Urinary bladder (tissue), 4 donors: ENCODE data around the gene SMURF1. TPM values are rescaled to one million over a fixed set of nuclear protein-coding genes. Genes with fewer than 3 reads are reported as not detected.
"Not testable (repeated sequence)": the region's sequence is repeated elsewhere in the genome, so short reads cannot be mapped to it uniquely, and the experiment has no call there.

Source experiments
- DNase-seq: peaks from one replicate; pipeline ENCODE4 v3.0.0-alpha.2; 2015; ENCODE audit errors: extremely low spot score
- H3K27ac ChIP-seq: one replicate; pipeline ENCODE4 v1.5.1; 2013; ENCODE audit warnings: low read depth, mild to moderate bottlenecking, moderate library complexity
- H3K36me3 ChIP-seq: one replicate; pipeline ENCODE4 v1.6.1; 2013; ENCODE audit warnings: mild to moderate bottlenecking, moderate library complexity; ENCODE audit not compliant: insufficient read depth
- H3K4me1 ChIP-seq: one replicate; pipeline ENCODE4 v1.6.1; 2013; ENCODE audit warnings: mild to moderate bottlenecking, moderate library complexity; ENCODE audit not compliant: insufficient read depth
- H3K4me3 ChIP-seq: one replicate; pipeline ENCODE4 v1.5.1; 2013; ENCODE audit warnings: low read depth, low read length
- WGBS: extraction: QIAGEN DNeasy Blood & Tissue Kit; methylation state at CpG from one replicate; pipeline ENCODE4 v1.1.7; 2013; 5-methylcytosine and 5-hydroxymethylcytosine counted together
- polyA plus RNA-seq: library from polyadenylated mRNA; stranded (reverse); fragments of 200-250 nt; gene quantifications from one replicate; pipeline ENCODE4 v1.2.3, GENCODE V29; 2013
- total RNA-seq: library from RNA; depleted of rRNA; stranded (reverse); fragments of >200 nt; gene quantifications from one replicate; pipeline ENCODE4 v1.2.3, GENCODE V29; 2014
- donor health status: healthy with polysubstance abuse.
- donor health status: healthy.

SMURF1 gene
- total and polyA plus RNA-seq, 2 donors, result 11.6 to 19.7 TPM

GRCh38 chr7:99165816-99166215, 21.9 kb upstream of the SMURF1 start:
- H3K27ac ChIP-seq, result no peak overlapping the region
- H3K4me3 ChIP-seq, result no peak overlapping the region
- no peaks in the 10 kb centered on the region for H3K4me1 ChIP-seq
- 69% methylated on average over 3 of the region's 3 CpGs for WGBS
- no peaks in the 10 kb centered on the region for H3K36me3 ChIP-seq
- DNase-seq, result no peak

- WGBS, result 82% methylated on average over 4 of the region's 4 CpGs
Observed at GRCh38 chr7:99163669-99164068, 19.8 kb upstream of the SMURF1 start.

GRCh38 chr7:99156649-99157048, 12.7 kb upstream of the SMURF1 start:
- H3K36me3 ChIP-seq, result no peaks in the 10 kb centered on the region
- DNase-seq, result no peak
- no peak overlapping the region for H3K4me3 ChIP-seq
- H3K27ac ChIP-seq, result no peak overlapping the region
- H3K4me1 ChIP-seq, result no peaks in the 10 kb centered on the region

More at GRCh38 chr7:99163669-99164068, 19.8 kb upstream of the SMURF1 start:
- not testable (repeated sequence) for DNase-seq, H3K27ac ChIP-seq, H3K4me3 ChIP-seq, H3K4me1 ChIP-seq, H3K36me3 ChIP-seq

GRCh38 chr7:99155211-99155610, 11.3 kb upstream of the SMURF1 start:
- DNase-seq, result no peak
- WGBS, result 41% methylated on average over 1 of the region's 1 CpG
- Histone ChIP-seq H3K36me3 (no peaks in the 10 kb centered on the region), H3K4me3 (no peak overlapping the region), H3K4me1 (no peaks in the 10 kb centered on the region), H3K27ac (no peak overlapping the region)

- H3K4me3 ChIP-seq, result no peak overlapping the region
- no peaks in the 10 kb centered on the region for H3K36me3 ChIP-seq
- H3K27ac ChIP-seq, result no peak overlapping the region
- H3K4me1 ChIP-seq, result no peaks in the 10 kb centered on the region
- WGBS, result 74% methylated on average over 4 of the region's 4 CpGs
- no peak for DNase-seq
Observed at GRCh38 chr7:99146979-99147378, 3.1 kb upstream of the SMURF1 start.

- no peak for DNase-seq
- Histone ChIP-seq H3K27ac (peak overlapping the region; percentile 97), H3K4me3 (peak overlapping the region; percentile 100), H3K36me3 (no peaks in the 10 kb centered on the region), H3K4me1 (no peaks in the 10 kb centered on the region)
- WGBS, result 1% methylated on average over 45 of the region's 46 CpGs
Observed at GRCh38 chr7:99143521-99143852, 421 bp downstream of the SMURF1 start.

- peak; percentile 84 for DNase-seq
- no peaks in the 10 kb centered on the region for H3K36me3 ChIP-seq
- WGBS, result 11% methylated on average over 33 of the region's 33 CpGs
- H3K4me1 ChIP-seq, result no peaks in the 10 kb centered on the region
- H3K27ac ChIP-seq, result peak overlapping the region; percentile 86
- H3K4me3 ChIP-seq, result peak overlapping the region; percentile 100
Observed at GRCh38 chr7:99142727-99143520, 984 bp downstream of the SMURF1 start.

- H3K4me1 ChIP-seq, result no peaks in the 10 kb centered on the region
- no peaks in the 10 kb centered on the region for H3K36me3 ChIP-seq
- WGBS, result 11% methylated on average over 27 of the region's 27 CpGs
Observed at GRCh38 chr7:99141841-99142726, 1.8 kb downstream of the SMURF1 start.

GRCh38 chr7:99141334-99141733, 2.6 kb downstream of the SMURF1 start:
- no peak for DNase-seq
- 38% methylated on average over 3 of the region's 3 CpGs for WGBS
- Histone ChIP-seq H3K36me3 (no peaks in the 10 kb centered on the region), H3K4me3 (peak overlapping the region; percentile 100), H3K27ac (no peak overlapping the region), H3K4me1 (no peaks in the 10 kb centered on the region)

More at GRCh38 chr7:99141841-99142726, 1.8 kb downstream of the SMURF1 start:
- no peak for DNase-seq
- H3K27ac ChIP-seq, result peak overlapping the region; percentile 86
- peak overlapping the region; percentile 100 for H3K4me3 ChIP-seq

GRCh38 chr7:99140813-99141212, 3.1 kb downstream of the SMURF1 start:
- Histone ChIP-seq H3K36me3 (no peaks in the 10 kb centered on the region), H3K27ac (no peak overlapping the region), H3K4me1 (no peaks in the 10 kb centered on the region), H3K4me3 (no peak overlapping the region)
- 86% methylated on average over 6 of the region's 6 CpGs for WGBS
- DNase-seq, result no peak

GRCh38 chr7:99139036-99139435, 4.9 kb downstream of the SMURF1 start:
- no peaks in the 10 kb centered on the region for H3K36me3 ChIP-seq
- H3K4me3 ChIP-seq, result no peak overlapping the region
- no peak for DNase-seq
- no peak overlapping the region for H3K27ac ChIP-seq
- no peaks in the 10 kb centered on the region for H3K4me1 ChIP-seq

- H3K36me3 ChIP-seq, result no peaks in the 10 kb centered on the region
- no peaks in the 10 kb centered on the region for H3K4me1 ChIP-seq
- WGBS, result 27% methylated on average over 10 of the region's 10 CpGs
- H3K27ac ChIP-seq, result no peak overlapping the region
- no peak overlapping the region for H3K4me3 ChIP-seq
- no peak for DNase-seq
Observed at GRCh38 chr7:99137411-99138180, 6.3 kb downstream of the SMURF1 start.

- H3K4me3 ChIP-seq, result no peak overlapping the region
- WGBS, result 96% methylated on average over 4 of the region's 4 CpGs
- no peaks in the 10 kb centered on the region for H3K4me1 ChIP-seq
- DNase-seq, result no peak
- no peak overlapping the region for H3K27ac ChIP-seq
- H3K36me3 ChIP-seq, result no peaks in the 10 kb centered on the region
Observed at GRCh38 chr7:99135938-99136337, 8.0 kb downstream of the SMURF1 start.
